NCI-H226 (cell line): ENCODE results near the gene NR6A1.

Experiments used
- DNase-seq: peaks from one replicate; pipeline ENCODE4 v3.0.0-alpha.2; 2015

NR6A1 gene

DNA sequence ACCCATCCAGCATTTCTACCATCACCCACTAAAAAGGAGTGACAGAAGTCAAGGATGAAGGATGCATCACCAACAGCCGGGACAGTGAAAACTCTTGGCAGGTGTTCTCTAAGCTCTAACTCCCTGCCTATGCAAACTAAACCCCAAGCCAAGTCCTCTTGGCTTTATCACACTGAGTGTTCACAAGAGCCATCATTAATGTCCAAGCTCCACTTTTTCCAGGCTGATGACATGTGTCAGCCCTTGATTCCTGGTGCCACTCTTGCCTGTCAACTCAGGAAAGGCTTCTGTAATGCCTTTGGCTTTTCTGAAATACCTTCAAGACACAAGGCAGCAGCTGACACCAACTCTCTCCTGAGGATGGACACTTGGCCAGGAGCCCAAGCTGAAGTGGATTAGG is 86.9 kb downstream of the NR6A1 start:
- DNase-seq: no peak

DNA sequence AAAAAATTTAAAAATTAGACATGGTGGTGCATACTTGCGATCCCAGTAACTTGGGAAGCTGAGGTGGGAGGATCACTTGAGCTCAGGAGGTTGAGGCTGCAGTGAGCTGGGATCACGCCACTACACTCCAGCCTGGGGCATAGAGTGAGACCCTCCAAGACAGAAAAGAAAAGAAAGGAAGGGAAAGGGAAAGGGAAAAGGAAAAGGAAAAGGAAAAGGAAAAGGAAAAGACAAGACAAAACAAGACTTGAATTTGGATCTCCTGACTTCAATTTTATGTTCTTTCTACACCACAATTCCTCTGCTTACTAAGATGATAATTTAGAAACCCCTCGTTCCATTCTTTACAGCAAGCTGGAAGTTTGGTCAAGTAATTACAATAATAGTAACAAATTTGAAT is 88.1 kb downstream of the NR6A1 start:
- DNase-seq: no peak

DNA sequence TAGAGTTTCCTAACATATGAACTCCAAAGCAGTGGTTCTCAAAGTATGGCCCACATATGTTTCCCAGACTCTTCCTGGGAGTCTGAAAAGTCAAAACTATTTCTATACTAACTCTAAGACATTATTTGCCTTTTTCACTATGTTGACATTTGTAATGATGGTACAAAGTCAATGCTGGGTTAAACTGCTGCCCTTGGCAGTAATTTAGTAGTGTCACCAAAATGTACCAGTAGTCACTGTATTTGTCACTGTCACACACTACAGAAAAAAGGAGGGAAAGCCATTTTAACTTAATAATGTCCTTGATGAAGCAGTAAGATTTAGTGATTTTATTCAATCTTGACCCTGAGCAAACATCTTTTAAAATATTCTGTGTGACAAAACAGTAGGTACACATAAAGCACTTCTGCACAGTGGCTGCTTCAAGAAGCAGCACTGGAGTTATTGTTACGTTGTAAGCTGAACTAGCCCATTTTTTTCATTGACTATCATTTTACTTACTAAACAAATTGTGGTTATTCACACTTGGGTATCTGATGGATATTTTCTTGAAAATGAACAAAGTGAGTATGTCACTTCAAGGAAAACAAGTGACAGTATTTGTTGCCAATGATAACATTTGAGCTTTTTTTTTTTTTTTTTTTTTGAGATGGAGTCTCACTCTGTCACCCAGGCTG is 90.3 kb downstream of the NR6A1 start:
- no peak for DNase-seq

DNA sequence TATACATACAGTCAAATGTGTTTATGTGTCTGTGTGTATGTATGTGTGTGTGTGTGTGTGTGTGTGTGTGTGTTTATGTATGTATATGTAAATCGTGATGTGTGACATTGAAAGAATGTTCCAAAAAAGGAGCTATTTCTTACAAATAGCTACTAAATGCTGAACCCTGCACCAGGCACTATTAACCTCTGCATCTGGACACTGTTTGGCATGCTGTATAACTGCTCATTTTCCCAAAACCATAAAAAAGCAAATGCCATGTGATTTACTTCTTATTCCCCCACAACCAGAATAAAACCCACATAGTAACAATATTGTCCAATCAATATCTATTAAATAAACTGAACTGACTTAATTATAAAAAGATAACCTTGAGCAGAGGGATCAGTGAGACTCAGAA is 91.1 kb downstream of the NR6A1 start:
- no peak for DNase-seq

DNA sequence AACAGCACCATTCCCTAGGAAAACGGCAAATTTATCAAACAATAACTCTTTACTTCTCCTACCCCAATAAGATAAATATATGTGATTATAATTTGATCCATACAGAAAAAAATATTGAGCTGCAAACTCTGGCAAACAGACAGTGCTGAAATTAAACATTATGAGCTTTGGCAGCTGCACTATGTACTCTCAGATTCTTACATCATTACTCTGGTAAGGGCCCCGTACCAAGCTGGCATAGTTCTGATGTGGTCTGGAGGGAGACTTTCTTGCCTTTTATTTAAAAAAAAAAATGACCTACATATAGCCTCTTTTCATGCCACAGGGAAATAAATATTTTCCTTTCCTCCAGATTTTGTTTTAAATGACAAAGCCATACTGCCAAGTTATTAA is 95.0 kb downstream of the NR6A1 start:
- no peak for DNase-seq

DNA sequence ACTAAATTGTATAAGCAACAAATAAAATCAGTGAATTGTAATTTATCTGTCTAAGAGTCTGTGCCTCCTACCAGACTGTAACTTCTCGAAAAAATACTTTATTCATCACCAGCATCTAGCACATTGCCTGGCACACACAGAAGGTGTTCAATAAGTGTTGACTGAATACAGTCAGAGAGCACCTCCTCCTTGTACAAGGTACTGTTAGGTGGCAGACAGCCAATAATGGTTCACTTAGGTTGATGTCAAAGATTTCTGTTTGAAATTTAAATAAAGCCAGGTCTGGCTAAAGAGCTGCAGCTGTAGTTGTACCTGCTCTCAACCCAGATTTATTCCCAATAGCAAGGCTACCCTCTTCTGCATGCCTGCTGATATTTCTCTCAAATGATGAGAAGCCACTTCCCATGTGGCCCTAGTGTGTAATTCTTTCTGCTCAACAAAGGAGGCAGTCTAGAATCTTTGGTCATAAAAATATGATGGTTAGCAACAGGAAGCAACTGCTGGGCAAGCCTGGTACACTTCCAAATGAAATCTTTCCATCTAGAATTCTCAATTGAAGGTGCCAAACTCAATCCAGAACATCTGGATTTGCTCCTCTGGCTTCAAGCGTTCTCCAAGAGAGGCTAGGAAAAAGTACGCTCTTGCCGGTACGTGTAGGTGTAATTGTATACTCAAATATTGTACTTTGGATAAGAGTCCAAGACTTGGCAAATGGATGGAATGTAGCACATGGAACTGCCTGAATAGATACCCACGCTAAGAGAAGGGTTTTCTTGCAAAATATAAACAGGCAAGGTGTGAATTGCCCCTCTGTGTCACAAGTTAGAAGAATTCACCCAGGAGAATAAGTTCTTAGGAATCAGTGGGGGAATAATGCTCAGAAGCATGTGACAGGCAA is 95.6 kb downstream of the NR6A1 start:
- DNase-seq: no peak

DNA sequence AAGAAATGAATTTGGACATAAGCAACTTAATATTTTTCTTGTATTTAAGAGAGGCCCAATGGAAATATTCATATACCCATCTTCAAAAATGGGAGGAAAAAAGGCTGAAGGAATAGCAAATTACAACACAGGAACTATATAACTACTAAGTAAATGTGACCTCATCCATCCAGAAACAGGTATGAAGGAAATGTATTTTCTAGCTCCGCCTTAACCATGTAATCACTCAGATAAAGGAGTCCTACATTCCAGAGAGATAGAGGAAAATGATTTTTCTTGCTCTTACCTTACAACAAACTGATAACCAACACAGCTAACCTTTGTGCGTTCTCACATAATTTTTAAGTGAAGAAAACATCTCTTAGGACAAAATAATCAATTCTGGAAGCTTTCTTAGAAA is 96.5 kb downstream of the NR6A1 start:
- peak; percentile 55 for DNase-seq

DNA sequence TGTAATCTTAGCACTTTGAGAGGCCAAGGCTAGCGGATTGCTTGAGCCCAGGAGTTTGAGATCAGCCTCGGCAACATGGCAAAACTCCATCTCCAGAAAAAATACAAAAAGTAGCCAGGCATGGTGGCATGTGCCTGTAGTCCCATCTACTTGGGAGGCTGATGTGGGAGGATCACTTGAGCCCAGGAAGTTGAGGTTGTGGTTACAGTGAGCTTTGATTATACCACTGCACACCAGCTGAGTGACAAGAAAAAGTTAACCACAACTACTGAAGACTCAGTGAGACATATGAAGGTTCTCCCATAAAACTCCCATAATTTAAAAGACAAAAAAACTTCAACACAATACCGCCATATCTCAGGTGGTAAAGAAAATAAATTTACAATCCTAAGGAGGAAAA is 98.0 kb downstream of the NR6A1 start:
- no peak for DNase-seq

DNA sequence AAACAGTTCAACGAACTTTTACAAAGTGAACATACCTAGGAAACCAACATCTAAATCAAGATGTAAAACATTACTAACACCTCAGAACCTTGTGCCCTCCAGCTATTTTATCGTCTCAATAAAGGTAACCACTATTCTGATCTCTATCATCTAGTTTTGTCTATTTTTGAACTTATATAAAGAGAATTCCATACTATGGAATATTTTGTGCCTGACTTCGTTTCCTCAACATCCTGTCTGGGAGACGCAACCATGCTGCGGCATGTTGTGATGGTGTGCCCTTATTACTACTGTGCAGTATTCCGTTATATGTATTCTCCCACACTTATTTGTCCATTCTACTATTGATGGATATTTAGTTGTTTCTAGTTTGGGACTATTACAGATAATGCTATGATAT is 99.2 kb downstream of the NR6A1 start:
- no peak for DNase-seq

DNA sequence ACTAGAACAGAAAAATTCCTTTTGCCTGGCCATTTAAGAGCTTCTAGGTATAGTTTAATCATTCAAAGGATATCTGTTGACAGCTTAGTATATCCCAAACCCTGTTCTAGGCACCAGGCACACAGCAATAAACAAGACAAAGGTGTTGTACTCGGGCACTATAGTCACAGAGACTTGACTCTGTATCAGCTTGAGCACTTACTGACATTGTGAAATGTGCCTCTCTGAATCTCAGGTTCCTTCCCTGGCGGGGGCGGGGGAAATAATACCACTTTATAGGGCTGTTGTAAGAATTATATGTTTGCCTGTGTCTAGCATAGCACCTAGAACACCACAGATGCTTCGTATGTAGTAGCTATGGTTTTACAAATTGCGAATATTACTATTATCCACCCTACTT is 104.5 kb downstream of the NR6A1 start:
- no peak for DNase-seq

DNA sequence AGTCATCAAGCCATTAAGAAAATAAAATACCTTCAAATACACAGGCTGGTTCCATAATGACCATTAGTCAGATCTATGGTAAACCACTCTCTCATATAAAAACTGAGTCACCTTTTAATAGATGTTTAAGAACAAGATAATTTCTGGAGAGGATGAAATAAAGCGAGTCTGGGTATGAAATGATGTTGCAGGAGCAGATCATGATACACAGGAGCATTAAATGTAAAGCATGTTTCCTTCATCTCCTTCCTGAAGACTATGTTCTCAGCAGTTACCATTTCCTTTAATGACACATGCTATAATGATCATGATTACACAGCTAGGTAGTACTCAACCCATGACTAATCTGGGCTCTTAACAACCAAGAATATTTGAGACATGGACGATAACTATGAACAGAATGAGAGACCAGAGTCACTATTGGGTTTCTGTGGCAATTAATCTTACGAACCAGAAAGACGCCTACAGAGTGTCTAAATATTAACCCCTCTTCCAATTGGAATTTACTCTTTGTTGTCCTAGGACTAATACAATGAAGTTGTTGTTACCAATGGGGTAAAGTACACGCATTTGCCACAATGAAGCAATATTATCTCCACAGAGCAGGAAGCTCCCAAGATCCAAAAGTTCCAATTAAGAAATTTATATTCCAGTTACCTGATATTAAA is 105.6 kb downstream of the NR6A1 start:
- peak; percentile 32 for DNase-seq

DNA sequence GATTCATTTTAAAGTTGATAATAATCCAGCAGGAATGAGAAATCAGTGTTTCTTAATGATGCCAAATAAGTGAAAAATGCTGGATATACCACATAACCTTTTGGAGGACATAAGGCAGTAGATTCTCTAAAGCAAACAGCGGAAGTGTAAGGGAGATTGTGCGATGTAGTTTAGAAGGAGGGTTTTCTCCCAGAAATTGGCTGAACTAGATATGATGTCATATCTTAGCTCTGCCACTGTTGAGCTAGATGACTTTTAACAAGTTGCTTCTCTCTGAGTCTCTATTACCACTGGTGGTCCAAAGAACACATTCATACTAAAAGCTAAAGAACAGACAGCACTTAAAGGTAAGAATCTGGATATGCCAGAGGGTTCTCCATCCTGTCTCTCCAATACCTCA is 107.0 kb downstream of the NR6A1 start:
- DNase-seq: no peak

DNA sequence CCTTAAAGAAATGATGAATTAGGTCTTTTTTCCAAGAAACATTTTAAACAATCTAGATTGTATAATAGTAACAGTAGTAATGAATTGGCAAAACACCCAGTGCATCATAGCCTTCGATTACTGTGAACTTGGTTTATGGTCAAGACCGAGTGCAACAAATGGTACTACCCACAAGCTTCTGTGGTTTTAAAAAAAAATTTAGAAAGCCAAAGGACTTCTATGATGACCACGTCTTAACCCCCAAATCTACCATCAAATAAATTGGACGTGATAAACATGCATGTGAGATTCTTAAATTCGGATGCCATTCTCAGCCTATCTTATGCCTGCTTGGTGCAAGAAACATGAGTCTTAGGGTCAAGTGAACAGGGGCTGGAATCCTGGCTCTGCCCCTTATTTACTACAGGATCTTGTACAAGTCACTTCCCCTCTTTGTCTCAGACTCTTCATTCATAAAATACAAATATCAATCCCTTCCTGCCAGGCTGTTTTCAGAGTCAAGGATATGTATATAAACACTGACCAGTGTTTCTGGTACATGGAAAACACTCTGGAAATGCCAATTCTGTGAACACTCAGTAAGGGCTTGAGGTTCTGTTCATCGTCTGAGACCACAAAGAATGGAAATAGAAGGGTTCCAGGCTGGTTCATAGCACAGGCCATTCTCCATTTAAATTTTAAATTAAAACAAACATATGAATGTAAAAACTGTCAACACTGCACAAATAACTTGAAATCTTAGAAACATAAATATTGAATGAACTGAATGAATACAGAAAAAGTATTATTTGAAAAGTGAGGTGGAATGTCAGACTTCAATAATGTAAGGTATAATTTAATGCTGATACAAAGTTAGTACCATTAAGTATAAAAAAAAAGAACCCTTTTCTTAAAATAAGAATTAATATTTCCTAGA is 107.8 kb downstream of the NR6A1 start:
- no peak for DNase-seq

DNA sequence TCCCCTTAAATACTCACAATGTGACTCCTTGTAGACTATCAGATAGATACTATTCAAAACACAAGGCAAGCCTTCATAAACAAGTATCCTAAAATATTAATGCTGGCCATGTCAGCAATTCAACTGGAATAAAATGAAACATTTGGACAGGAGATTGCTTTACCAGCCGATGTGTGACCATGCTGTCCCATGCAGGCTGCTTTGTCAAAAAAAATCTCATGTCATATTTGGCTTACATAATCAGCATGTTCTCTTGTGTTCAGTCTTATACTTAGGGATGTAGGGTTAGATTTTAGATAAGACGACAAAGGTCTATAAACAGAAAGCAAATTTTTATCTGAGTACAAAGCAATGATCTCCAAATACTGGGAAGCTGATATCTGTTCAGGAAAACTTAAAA is 108.5 kb downstream of the NR6A1 start:
- DNase-seq: no peak

DNA sequence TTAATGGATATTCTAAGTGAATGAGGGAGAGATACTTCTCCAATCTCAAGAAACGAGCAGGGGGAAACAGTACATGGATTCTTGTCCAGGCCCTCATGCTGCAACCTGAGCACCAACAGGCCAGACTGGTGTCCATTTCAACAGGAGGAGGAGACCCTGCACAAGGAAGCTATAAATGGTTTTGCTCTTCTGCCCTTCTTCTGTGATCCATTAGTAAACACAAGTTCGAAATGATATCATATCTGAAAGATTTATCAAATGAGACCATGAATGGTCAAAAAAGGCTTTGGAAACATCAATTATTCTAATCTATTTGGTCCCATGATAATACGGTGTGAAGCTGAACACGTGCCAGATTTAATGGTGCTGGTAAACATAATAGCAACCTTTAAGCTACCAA is 109.8 kb downstream of the NR6A1 start:
- DNase-seq: no peak

DNA sequence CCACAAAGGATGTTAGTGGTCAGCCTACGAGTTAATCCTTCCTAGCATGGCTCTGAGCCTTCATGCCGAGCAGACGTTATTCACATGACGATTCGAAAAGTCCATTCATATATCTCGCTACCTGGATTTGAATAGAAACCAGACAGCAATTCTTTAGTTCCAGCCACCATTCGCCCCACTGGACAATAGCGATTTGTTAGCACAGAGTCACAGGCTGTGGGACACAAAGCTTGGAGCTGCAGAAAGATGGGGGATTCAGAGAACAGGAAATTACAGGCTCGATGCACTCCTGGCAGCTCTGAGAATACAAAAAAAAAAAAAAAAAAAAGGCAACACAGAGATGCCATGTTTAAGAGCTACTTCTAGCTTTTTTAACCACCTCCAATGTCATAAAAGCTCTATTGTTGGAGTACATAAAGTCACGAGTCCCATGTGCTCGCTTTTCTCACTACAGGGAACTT is 110.7 kb downstream of the NR6A1 start:
- DNase-seq: no peak

DNA sequence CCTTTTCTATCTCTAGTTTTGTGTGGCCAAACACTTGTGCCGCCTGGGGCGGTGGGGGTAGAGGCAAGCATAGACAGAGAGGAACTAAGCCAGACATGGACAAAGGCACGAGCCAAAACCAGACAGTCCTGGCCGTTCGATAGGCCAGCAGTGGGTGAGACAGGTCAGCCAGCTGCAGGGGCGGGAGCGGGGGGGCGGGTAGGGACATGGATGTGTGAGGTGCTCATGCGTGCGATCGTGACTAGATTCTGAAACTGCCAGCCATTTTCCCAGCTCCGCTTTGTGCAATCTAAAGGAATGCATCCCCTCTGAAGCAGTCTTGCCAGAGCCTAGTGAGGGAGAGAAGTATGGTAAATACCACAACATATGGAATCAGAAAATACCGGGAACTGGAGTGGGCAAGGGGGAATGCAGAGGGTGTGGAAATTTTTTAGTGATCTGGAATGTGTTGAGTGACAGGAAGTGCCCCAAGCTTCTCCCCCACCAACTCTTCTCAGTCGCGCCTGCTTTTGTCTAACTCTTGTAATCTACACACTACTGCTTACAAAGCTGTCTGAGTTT is 111.9 kb downstream of the NR6A1 start:
- peak; percentile 95 for DNase-seq

DNA sequence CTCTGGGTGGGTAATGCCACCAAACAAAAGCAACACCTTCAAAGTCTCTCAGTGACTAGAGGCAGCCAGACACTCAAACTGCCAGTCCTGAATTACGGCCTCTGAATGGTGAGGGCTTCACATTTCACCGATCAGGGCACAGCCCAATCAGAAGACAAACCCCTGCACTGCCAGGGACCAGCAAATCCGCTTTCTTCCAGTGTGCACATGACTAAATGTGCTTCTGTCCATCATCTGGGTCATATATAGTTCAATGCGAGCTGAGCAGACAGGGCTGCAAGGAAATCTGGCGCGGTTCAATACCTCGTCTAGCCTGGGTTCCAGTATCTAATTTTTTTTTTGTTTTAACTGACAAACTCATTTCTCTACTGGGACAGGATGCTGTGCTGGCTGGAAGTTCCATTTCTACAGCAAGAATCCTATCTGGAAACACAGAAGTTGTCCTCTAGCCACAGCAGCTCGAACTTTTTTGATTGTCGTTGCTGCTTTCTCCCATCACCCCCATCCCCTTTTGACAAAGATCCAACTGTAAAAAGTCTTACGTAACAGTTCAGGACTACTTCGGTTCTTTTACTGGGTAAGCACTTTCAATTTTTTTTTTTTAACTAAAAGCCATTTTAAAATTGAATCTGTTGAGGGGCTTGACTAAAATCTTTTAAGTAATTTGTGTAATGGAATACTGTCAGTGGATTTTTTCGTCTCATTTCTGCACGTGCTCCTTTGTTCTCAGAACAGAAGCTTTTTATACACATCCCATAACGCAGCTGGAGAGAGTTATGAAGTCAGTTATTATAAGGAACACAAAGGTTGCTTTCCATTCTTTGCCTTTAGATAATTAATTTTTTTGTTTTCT is 112.7 kb downstream of the NR6A1 start:
- DNase-seq: peak; percentile 95

DNA sequence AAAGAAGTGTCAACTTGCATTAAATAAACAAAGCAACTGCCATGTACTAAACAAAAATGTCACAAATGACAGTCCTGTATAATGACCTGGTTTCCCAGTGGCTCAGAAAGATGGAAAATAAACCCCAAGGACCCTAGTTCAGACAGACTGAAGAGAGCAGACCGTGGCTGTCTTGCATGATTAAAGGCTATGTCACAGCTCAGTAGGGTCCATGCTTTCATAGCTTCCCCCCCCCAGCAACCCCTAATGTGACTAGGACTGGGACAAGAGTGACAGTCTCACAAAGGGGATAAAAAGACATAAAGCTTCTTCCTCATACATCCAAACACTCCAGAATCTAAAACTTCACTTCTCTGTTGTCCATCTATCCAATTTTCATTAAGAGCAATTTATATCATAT is 113.6 kb downstream of the NR6A1 start:
- DNase-seq: no peak

DNA sequence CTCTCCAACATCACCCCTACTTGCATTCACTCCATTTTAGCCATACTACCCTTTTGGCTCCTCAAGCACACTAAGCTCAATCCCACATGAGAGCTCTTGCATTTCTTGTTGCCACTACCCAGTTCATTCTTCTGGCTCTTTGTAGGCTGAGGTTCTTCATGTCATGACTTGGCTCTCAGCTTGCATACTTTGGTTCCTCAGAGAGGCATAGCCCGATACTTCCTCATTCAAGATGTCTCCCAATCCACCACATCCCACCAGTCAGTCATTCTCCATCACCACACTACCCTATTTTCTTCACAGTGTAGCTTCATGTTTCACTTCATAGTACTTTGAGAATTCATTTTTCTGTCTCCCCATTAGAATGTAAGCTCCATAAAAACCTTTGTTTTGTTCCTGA is 116.7 kb downstream of the NR6A1 start:
- DNase-seq: no peak

DNA sequence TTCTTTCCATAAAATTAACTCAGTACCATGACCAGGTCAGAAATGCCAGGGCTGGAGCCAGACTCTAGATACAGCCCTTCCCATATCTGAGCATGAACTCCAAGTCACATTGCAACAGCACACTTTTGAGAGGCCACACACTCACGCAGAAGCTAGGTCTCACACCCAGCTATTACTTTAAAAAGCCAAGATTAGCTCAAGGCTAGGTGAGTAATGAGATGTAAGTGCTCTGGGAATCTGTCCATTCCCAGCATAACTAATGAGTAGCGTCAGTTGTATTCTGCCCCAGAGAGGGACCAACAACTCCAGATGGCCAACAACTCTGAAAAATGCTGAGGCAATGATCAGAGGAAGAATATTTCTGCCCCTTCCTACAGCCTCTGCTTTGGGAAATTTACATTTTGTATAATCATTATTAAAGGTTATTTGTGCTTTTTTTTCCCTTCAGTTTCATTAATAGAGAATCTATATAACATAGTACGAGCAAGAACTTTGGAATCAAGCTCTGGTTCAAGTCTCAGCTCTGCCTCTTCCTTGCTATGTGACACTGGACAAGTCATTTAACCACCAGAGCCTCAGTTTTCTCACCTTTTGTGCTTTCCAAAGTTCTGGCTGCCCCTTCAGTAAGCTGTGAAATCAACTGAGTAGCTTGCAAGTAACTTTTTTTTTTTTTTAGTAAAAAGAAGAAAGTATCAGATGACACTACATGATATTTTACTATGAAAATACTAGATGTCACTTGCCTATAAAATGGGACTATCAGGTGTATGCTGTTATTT is 118.3 kb downstream of the NR6A1 start:
- DNase-seq: peak; percentile 99
